ENCODE data around the gene LRRC8D.

DNA sequence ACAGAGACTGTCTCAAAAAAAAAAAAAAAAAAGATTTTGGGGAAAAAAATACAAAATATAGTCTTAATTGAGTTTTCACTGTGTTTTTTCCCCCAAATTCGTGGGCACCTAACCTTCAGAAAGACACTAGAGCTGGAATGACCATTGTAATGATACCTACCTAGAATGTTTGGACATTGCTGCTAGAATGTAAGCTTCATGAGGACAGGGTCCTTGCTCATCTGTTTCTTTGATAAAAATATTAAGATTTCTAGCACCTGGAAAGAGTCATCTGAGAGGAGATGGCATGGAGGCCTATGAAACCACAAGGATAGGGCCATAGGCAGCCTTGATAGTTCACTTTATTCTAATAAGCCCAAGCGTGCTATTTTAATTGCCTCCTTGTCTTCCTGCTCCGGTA is 6.5 kb downstream of the LRRC8D start:
- TF ChIP-seq POLR2A (IDR thresholded peaks at IDR 0.05) = no peak
- TF ChIP-seq, protein P1, sequence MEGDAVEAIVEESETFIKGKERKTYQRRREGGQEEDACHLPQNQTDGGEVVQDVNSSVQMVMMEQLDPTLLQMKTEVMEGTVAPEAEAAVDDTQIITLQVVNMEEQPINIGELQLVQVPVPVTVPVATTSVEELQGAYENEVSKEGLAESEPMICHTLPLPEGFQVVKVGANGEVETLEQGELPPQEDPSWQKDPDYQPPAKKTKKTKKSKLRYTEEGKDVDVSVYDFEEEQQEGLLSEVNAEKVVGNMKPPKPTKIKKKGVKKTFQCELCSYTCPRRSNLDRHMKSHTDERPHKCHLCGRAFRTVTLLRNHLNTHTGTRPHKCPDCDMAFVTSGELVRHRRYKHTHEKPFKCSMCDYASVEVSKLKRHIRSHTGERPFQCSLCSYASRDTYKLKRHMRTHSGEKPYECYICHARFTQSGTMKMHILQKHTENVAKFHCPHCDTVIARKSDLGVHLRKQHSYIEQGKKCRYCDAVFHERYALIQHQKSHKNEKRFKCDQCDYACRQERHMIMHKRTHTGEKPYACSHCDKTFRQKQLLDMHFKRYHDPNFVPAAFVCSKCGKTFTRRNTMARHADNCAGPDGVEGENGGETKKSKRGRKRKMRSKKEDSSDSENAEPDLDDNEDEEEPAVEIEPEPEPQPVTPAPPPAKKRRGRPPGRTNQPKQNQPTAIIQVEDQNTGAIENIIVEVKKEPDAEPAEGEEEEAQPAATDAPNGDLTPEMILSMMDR (IDR thresholded peaks at IDR 0.05) = no peak
